MM.1S (cell line): ENCODE data around the gene CR1.
"Not testable (repeated sequence)": the region's sequence is repeated elsewhere in the genome, so short reads cannot be mapped to it uniquely, and the experiment has no call there.

Source experiments
- DNase-seq: peaks from one replicate; pipeline ENCODE4 v3.0.0-alpha.2; 2015
- H2AFZ ChIP-seq: fragments of 300-600 bp; sonication (generic); 2 replicates; pipeline ENCODE4 v1.6.0; 2016; ENCODE audit warnings: antibody characterized with exemption, low read length
- H3F3A ChIP-seq: fragments of 300-600 bp; sonication (generic); 2 replicates; pipeline ENCODE4 v1.6.1; 2016; ENCODE audit warnings: mild to moderate bottlenecking, antibody characterized with exemption, low read length, moderate library complexity, mixed read lengths; ENCODE audit not compliant: insufficient read depth
- H3K27ac ChIP-seq: fragments of 300-600 bp; sonication (generic); 2 replicates; pipeline ENCODE4 v1.5.1; 2016; ENCODE audit warnings: mild to moderate bottlenecking, low read length
- H3K27me3 ChIP-seq: fragments of 300-600 bp; sonication (generic); replicated peaks from 2 replicates; pipeline ENCODE4 v1.6.0; 2016; ENCODE audit warnings: low read length; ENCODE audit not compliant: insufficient read depth
- H3K36me3 ChIP-seq: fragments of 300-600 bp; sonication (generic); replicated peaks from 2 replicates; pipeline ENCODE4 v1.6.1; 2016; ENCODE audit warnings: mild to moderate bottlenecking, low read length, mixed read lengths; ENCODE audit not compliant: insufficient read depth
- H3K4me1 ChIP-seq: fragments of 300-600 bp; sonication (generic); 2 replicates; pipeline ENCODE4 v1.6.1; 2016; ENCODE audit warnings: low read length, mixed read lengths
- H3K4me2 ChIP-seq: fragments of 300-600 bp; sonication (generic); 2 replicates; pipeline ENCODE4 v1.6.0; 2016; ENCODE audit warnings: low read depth, low read length
- H3K4me3 ChIP-seq: fragments of 300-600 bp; sonication (generic); 2 replicates; pipeline ENCODE4 v1.5.1; 2016; ENCODE audit warnings: low read length, mixed read lengths
- H3K79me2 ChIP-seq: fragments of 300-600 bp; sonication (generic); 2 replicates; pipeline ENCODE4 v1.6.1; 2016; ENCODE audit warnings: mixed run types, low read length, mixed read lengths
- H3K9ac ChIP-seq: fragments of 300-600 bp; sonication (generic); 2 replicates; pipeline ENCODE4 v1.6.1; 2016; ENCODE audit warnings: low read length, mixed read lengths
- H3K9me2 ChIP-seq: fragments of 300-600 bp; sonication (generic); replicated peaks from 2 replicates; pipeline ENCODE4 v1.6.1; 2016; ENCODE audit warnings: mild to moderate bottlenecking, low read length, mixed read lengths; ENCODE audit not compliant: insufficient read depth
- H3K9me3 ChIP-seq: fragments of 300-600 bp; sonication (generic); replicated peaks from 2 replicates; pipeline ENCODE4 v1.6.1; 2016; ENCODE audit warnings: mild to moderate bottlenecking, low read length, mixed read lengths; ENCODE audit not compliant: insufficient read depth
- H4K20me1 ChIP-seq: fragments of 300-600 bp; sonication (generic); 2 replicates; pipeline ENCODE4 v1.6.1; 2016; ENCODE audit warnings: mild to moderate bottlenecking, low read length, moderate library complexity, mixed read lengths; ENCODE audit not compliant: insufficient read depth
- CTCF ChIP-seq: fragments of 300-600 bp; sonication (generic); IDR thresholded peaks from 2 replicates; pipeline ENCODE4 v1.5.1; 2016; ENCODE audit warnings: antibody characterized with exemption, low read length, mixed read lengths
- EZH2phosphoT487 ChIP-seq: fragments of 300-600 bp; sonication (generic); IDR thresholded peaks from 2 replicates; pipeline ENCODE4 v1.6.1; 2018; ENCODE audit warnings: antibody characterized with exemption, low read length

Gene CR1

GRCh38 chr1:207528401-207528800 lies 32.4 kb downstream of the CR1 start:
- H2AFZ ChIP-seq, H3K4me2 ChIP-seq, H3K27ac ChIP-seq, H3K79me2 ChIP-seq, H3K36me3 ChIP-seq, H3K9me3 ChIP-seq, H3K9me2 ChIP-seq, DNase-seq, H4K20me1 ChIP-seq, H3K27me3 ChIP-seq, H3K4me3 ChIP-seq, H3F3A ChIP-seq, H3K9ac ChIP-seq, H3K4me1 ChIP-seq: not testable (repeated sequence)

GRCh38 chr1:207536263-207536662 lies 40.3 kb downstream of the CR1 start:
- not testable (repeated sequence) for H3K4me3 ChIP-seq, H3K9ac ChIP-seq, DNase-seq

GRCh38 chr1:207546677-207547357 lies 50.9 kb downstream of the CR1 start:
- H3K27ac ChIP-seq, H3K9me2 ChIP-seq, H3K4me2 ChIP-seq, H2AFZ ChIP-seq, H3K9me3 ChIP-seq, H3K4me3 ChIP-seq, H3K9ac ChIP-seq, H4K20me1 ChIP-seq, H3K36me3 ChIP-seq, H3K27me3 ChIP-seq, H3K4me1 ChIP-seq, H3F3A ChIP-seq, DNase-seq, H3K79me2 ChIP-seq: not testable (repeated sequence)

More at GRCh38 chr1:207536263-207536662, 40.3 kb downstream of the CR1 start:
- not testable (repeated sequence) for H3K27ac ChIP-seq, H3K9me3 ChIP-seq, H3K27me3 ChIP-seq, H3K79me2 ChIP-seq, H2AFZ ChIP-seq, H3F3A ChIP-seq, H3K9me2 ChIP-seq, H3K4me1 ChIP-seq, H4K20me1 ChIP-seq, H3K36me3 ChIP-seq, H3K4me2 ChIP-seq

- H3K9me3 ChIP-seq, H3K27me3 ChIP-seq, H3K4me1 ChIP-seq: not testable (repeated sequence)
These were observed 58.9 kb downstream of the CR1 start for GRCh38 chr1:207554823-207555222.

GRCh38 chr1:207565546-207566468 lies 69.8 kb downstream of the CR1 start:
- no peak for DNase-seq

More at GRCh38 chr1:207554823-207555222, 58.9 kb downstream of the CR1 start:
- DNase-seq, H3K27ac ChIP-seq, H3K9ac ChIP-seq, H4K20me1 ChIP-seq, H3F3A ChIP-seq, H3K9me2 ChIP-seq, H2AFZ ChIP-seq, H3K79me2 ChIP-seq, H3K4me2 ChIP-seq, H3K4me3 ChIP-seq, H3K36me3 ChIP-seq: not testable (repeated sequence)

GRCh38 chr1:207571926-207572325 lies 76.0 kb downstream of the CR1 start:
- H3K4me2 ChIP-seq, H2AFZ ChIP-seq, H3K4me3 ChIP-seq, H4K20me1 ChIP-seq, H3K36me3 ChIP-seq, H3K9me2 ChIP-seq, DNase-seq, H3F3A ChIP-seq, H3K4me1 ChIP-seq, H3K9me3 ChIP-seq, H3K27ac ChIP-seq, H3K79me2 ChIP-seq, H3K27me3 ChIP-seq, H3K9ac ChIP-seq: not testable (repeated sequence)

More at GRCh38 chr1:207565546-207566468, 69.8 kb downstream of the CR1 start:
- Histone ChIP-seq H2AFZ (no peak overlapping the region), H3K27me3 (no peaks in the 10 kb centered on the region), H3K9ac (no peak overlapping the region), H3F3A (no peaks in the 10 kb centered on the region), H3K9me3 (no peaks in the 10 kb centered on the region), H3K4me3 (no peak overlapping the region), H3K36me3 (no peaks in the 10 kb centered on the region), H4K20me1 (no peaks in the 10 kb centered on the region), H3K4me1 (no peaks in the 10 kb centered on the region), H3K79me2 (no peaks in the 10 kb centered on the region), H3K9me2 (no peaks in the 10 kb centered on the region), H3K4me2 (no peak overlapping the region), H3K27ac (no peak overlapping the region)
- TF ChIP-seq CTCF (peak; percentile 40), EZH2phosphoT487 (no peak)

- DNase-seq, H3K4me2 ChIP-seq, H3F3A ChIP-seq, H3K4me3 ChIP-seq, H3K9me2 ChIP-seq, H3K9me3 ChIP-seq, H2AFZ ChIP-seq, H3K27ac ChIP-seq, H3K36me3 ChIP-seq, H3K27me3 ChIP-seq, H3K79me2 ChIP-seq, H3K4me1 ChIP-seq, H4K20me1 ChIP-seq, H3K9ac ChIP-seq: not testable (repeated sequence)
These were observed 77.1 kb downstream of the CR1 start for GRCh38 chr1:207573074-207573473.
